Lower lobe of right lung (tissue), 2 donors: ENCODE data around the gene SEMA5A. TPM values are rescaled to one million over a fixed set of nuclear protein-coding genes. Genes with fewer than 3 reads are reported as not detected.

Experiments used
- ATAC-seq, 2 donors: fragments of 200-7000 bp; cut with Tn5 transposase; one replicate each; pipeline ENCODE4 v1.9.1; 2020 to 2022; ENCODE audit warnings: mild to moderate bottlenecking in 2 of 2, moderate library complexity in 2 of 2
- DNase-seq: peaks from one replicate; pipeline ENCODE4 v3.0.0-alpha.2; 2020
- H3K27ac ChIP-seq: fragments of 200-600 bp; one replicate; pipeline ENCODE4 v1.8.0; 2022
- H3K27me3 ChIP-seq: fragments of 200-600 bp; one replicate; pipeline ENCODE4 v1.8.0; 2022; ENCODE audit warnings: low read depth
- H3K36me3 ChIP-seq: fragments of 200-600 bp; one replicate; pipeline ENCODE4 v1.8.0; 2022; ENCODE audit warnings: mild to moderate bottlenecking
- H3K4me1 ChIP-seq: fragments of 200-600 bp; one replicate; pipeline ENCODE4 v1.8.0; 2022
- H3K4me3 ChIP-seq: fragments of 200-600 bp; one replicate; pipeline ENCODE4 v1.8.0; 2022; ENCODE audit warnings: mild to moderate bottlenecking
- H3K9me3 ChIP-seq: fragments of 200-600 bp; one replicate; pipeline ENCODE4 v1.8.0; 2022
- CTCF ChIP-seq: fragments of 200-600 bp; IDR thresholded peaks from one replicate; pipeline ENCODE4 v1.8.0; 2022; ENCODE audit warnings: antibody characterized with exemption, mild to moderate bottlenecking
- intact Hi-C: fragments of 100-400 bp; cut with DNase I; formaldehyde crosslinking; loops from one replicate; pipeline ENCODE4 v1.11.0; 2022
- total RNA-seq: library from RNA; stranded (reverse); fragmentation: NEBNext Ultra II Directional; extraction: Animal tissue kit (Norgen Biotek cat#: 25700); gene quantifications from one replicate; pipeline ENCODE4 v1.2.1, GENCODE V29; 2021
- donor health status: DM: no; HTN: yes; CAD: no; lungs with severe emphysema.

The SEMA5A gene
- total RNA-seq, 1 donor from 2014 or later = 29.3 TPM

- H3K36me3 ChIP-seq = no peaks in the 10 kb centered on the region
- H3K4me3 ChIP-seq = no peak overlapping the region
- H3K9me3 ChIP-seq = no peaks in the 10 kb centered on the region
- no peak for DNase-seq
- no peak overlapping the region for H3K27ac ChIP-seq
- no peaks in the 10 kb centered on the region for H3K4me1 ChIP-seq
- ATAC-seq = no peak
- intact Hi-C loops = no loop called here
- no peaks in the 10 kb centered on the region for H3K27me3 ChIP-seq
- no peak for TF ChIP-seq CTCF
These were observed 114.2 kb downstream of the SEMA5A start for GRCh38 chr5:9431496-9432258.

- no peak for DNase-seq
- no peaks in the 10 kb centered on the region for H3K9me3 ChIP-seq
- no peak overlapping the region for H3K27ac ChIP-seq
- intact Hi-C loops = no loop called here
- no peaks in the 10 kb centered on the region for H3K4me1 ChIP-seq
- no peak overlapping the region for H3K4me3 ChIP-seq
- ATAC-seq = no peak
- TF ChIP-seq CTCF = no peak
- no peaks in the 10 kb centered on the region for H3K27me3 ChIP-seq
- H3K36me3 ChIP-seq = no peaks in the 10 kb centered on the region
These were observed 114.8 kb downstream of the SEMA5A start for GRCh38 chr5:9431151-9431495.

- ATAC-seq (no peak), DNase-seq (no peak)
- no peak for TF ChIP-seq CTCF
- no peak overlapping the region for H3K27ac ChIP-seq
- H3K4me1 ChIP-seq = no peaks in the 10 kb centered on the region
- no peaks in the 10 kb centered on the region for H3K9me3 ChIP-seq
- H3K27me3 ChIP-seq = no peaks in the 10 kb centered on the region
- H3K36me3 ChIP-seq = no peaks in the 10 kb centered on the region
- intact Hi-C loops = no loop called here
- no peak overlapping the region for H3K4me3 ChIP-seq
These were observed 115.6 kb downstream of the SEMA5A start for GRCh38 chr5:9430306-9430705.

GRCh38 chr5:9429691-9430215 lies 116.1 kb downstream of the SEMA5A start:
- no peak for TF ChIP-seq CTCF
- ATAC-seq (no peak), DNase-seq (no peak)
- Histone ChIP-seq H3K4me3 (no peak overlapping the region), H3K27me3 (no peaks in the 10 kb centered on the region), H3K27ac (no peak overlapping the region), H3K9me3 (no peaks in the 10 kb centered on the region), H3K4me1 (no peaks in the 10 kb centered on the region), H3K36me3 (no peaks in the 10 kb centered on the region)
- intact Hi-C loops = no loop called here

- H3K27ac ChIP-seq = no peak overlapping the region
- no peaks in the 10 kb centered on the region for H3K4me1 ChIP-seq
- H3K27me3 ChIP-seq = no peaks in the 10 kb centered on the region
- TF ChIP-seq CTCF = no peak
- H3K9me3 ChIP-seq = no peaks in the 10 kb centered on the region
- no peak overlapping the region for H3K4me3 ChIP-seq
- no peaks in the 10 kb centered on the region for H3K36me3 ChIP-seq
- intact Hi-C loops = no loop called here
- ATAC-seq (no peak), DNase-seq (no peak)
These were observed 117.6 kb downstream of the SEMA5A start for GRCh38 chr5:9428272-9428671.
